ENCODE measurements around the gene MICAL2. TPM values are rescaled to one million over a fixed set of nuclear protein-coding genes. Genes with fewer than 3 reads are reported as not detected.

MICAL2 gene
- total RNA-seq, 1 donor from 2014 or later: 21.7 TPM

- peaks cover 6% of the 10 kb centered on the region for H3K4me1 Mint-ChIP-seq (ENCODE audit: unreplicated experiment)
- H3K27me3 Mint-ChIP-seq (ENCODE audit: unreplicated experiment): peaks cover 7% of the 10 kb centered on the region
- no peak overlapping the region for H3K27ac Mint-ChIP-seq (ENCODE audit: unreplicated experiment)
- H3K4me3 Mint-ChIP-seq (ENCODE audit: unreplicated experiment): no peak overlapping the region
- DNase-seq (ENCODE audit: low spot score): peak; percentile 0
- no peaks in the 10 kb centered on the region for H3K36me3 Mint-ChIP-seq (ENCODE audit: low read depth, unreplicated experiment)
- TF ChIP-seq CTCF (IDR thresholded peaks at IDR 0.05; ENCODE audit: unreplicated experiment): no peak
- no peaks in the 10 kb centered on the region for H3K9me3 Mint-ChIP-seq (ENCODE audit: unreplicated experiment)
Observed at GRCh38 chr11:12285106-12285505, 174.7 kb downstream of the MICAL2 start.

GRCh38 chr11:12285811-12286222 is 175.4 kb downstream of the MICAL2 start:
- no peak overlapping the region for H3K27ac Mint-ChIP-seq (ENCODE audit: unreplicated experiment)
- peaks cover 7% of the 10 kb centered on the region for H3K27me3 Mint-ChIP-seq (ENCODE audit: unreplicated experiment)
- no peak overlapping the region for H3K4me3 Mint-ChIP-seq (ENCODE audit: unreplicated experiment)
- H3K36me3 Mint-ChIP-seq (ENCODE audit: low read depth, unreplicated experiment): no peaks in the 10 kb centered on the region
- TF ChIP-seq CTCF (IDR thresholded peaks at IDR 0.05; ENCODE audit: unreplicated experiment): no peak
- H3K9me3 Mint-ChIP-seq (ENCODE audit: unreplicated experiment): no peaks in the 10 kb centered on the region
- no peak for DNase-seq (ENCODE audit: low spot score)
- H3K4me1 Mint-ChIP-seq (ENCODE audit: unreplicated experiment): peaks cover 8% of the 10 kb centered on the region

- Mint-ChIP-seq H3K27me3 (ENCODE audit: unreplicated experiment) (peaks cover 7% of the 10 kb centered on the region), H3K4me1 (ENCODE audit: unreplicated experiment) (peaks cover 11% of the 10 kb centered on the region), H3K4me3 (ENCODE audit: unreplicated experiment) (no peak overlapping the region), H3K27ac (ENCODE audit: unreplicated experiment) (no peak overlapping the region), H3K9me3 (ENCODE audit: unreplicated experiment) (no peaks in the 10 kb centered on the region), H3K36me3 (ENCODE audit: low read depth, unreplicated experiment) (no peaks in the 10 kb centered on the region)
- TF ChIP-seq CTCF (IDR thresholded peaks at IDR 0.05; ENCODE audit: unreplicated experiment): no peak
- no peak for DNase-seq (ENCODE audit: low spot score)
Observed at GRCh38 chr11:12286606-12287005, 176.2 kb downstream of the MICAL2 start.

- no peaks in the 10 kb centered on the region for H3K9me3 Mint-ChIP-seq (ENCODE audit: unreplicated experiment)
- peaks cover 11% of the 10 kb centered on the region for H3K4me1 Mint-ChIP-seq (ENCODE audit: unreplicated experiment)
- no peak for TF ChIP-seq CTCF (IDR thresholded peaks at IDR 0.05; ENCODE audit: unreplicated experiment)
- H3K27me3 Mint-ChIP-seq (ENCODE audit: unreplicated experiment): peaks cover 7% of the 10 kb centered on the region
- H3K36me3 Mint-ChIP-seq (ENCODE audit: low read depth, unreplicated experiment): no peaks in the 10 kb centered on the region
- no peak overlapping the region for H3K27ac Mint-ChIP-seq (ENCODE audit: unreplicated experiment)
- no peak for DNase-seq (ENCODE audit: low spot score)
- no peak overlapping the region for H3K4me3 Mint-ChIP-seq (ENCODE audit: unreplicated experiment)
Observed at GRCh38 chr11:12287009-12287373, 176.6 kb downstream of the MICAL2 start.

GRCh38 chr11:12287374-12288211 is 177.2 kb downstream of the MICAL2 start:
- Mint-ChIP-seq H3K36me3 (ENCODE audit: low read depth, unreplicated experiment) (no peaks in the 10 kb centered on the region), H3K4me1 (ENCODE audit: unreplicated experiment) (peaks cover 11% of the 10 kb centered on the region), H3K27ac (ENCODE audit: unreplicated experiment) (no peak overlapping the region), H3K27me3 (ENCODE audit: unreplicated experiment) (peaks cover 7% of the 10 kb centered on the region), H3K4me3 (ENCODE audit: unreplicated experiment) (no peak overlapping the region), H3K9me3 (ENCODE audit: unreplicated experiment) (no peaks in the 10 kb centered on the region)
- DNase-seq (ENCODE audit: low spot score): peak; percentile 74
- TF ChIP-seq CTCF (IDR thresholded peaks at IDR 0.05; ENCODE audit: unreplicated experiment): peak; percentile 14
